GM12872 (cell line): ENCODE results near the gene CLDN24.

ENCODE experiments used
- TF ChIP-seq, protein P1 (sequence below): IDR thresholded peaks from 3 replicates; pipeline ENCODE4 v1.5.1; 2011; ENCODE audit warnings: low read depth, mild to moderate bottlenecking, low read length, moderate library complexity; ENCODE audit not compliant: insufficient read depth

CLDN24 gene

DNA sequence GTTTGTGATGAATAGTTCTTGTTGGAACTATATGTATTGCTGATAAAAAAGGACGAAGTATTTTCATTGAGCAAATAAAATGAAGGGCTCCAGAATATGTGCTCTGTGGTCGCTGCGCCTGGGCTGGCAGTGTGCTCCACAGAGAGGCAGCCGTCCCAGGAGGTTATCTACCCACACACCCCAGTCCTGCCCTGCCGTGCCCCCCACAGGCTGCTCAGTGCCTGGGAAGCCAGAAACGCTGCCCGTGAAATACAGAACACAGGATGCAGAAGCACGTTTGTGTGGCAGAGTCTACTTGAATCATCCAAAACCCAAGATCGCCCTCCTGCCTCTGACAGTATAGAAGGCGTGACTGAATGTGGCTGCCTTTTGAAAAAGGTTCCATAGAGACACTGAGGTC, 3.6 kb downstream of the CLDN24 start:
- TF ChIP-seq, protein P1, sequence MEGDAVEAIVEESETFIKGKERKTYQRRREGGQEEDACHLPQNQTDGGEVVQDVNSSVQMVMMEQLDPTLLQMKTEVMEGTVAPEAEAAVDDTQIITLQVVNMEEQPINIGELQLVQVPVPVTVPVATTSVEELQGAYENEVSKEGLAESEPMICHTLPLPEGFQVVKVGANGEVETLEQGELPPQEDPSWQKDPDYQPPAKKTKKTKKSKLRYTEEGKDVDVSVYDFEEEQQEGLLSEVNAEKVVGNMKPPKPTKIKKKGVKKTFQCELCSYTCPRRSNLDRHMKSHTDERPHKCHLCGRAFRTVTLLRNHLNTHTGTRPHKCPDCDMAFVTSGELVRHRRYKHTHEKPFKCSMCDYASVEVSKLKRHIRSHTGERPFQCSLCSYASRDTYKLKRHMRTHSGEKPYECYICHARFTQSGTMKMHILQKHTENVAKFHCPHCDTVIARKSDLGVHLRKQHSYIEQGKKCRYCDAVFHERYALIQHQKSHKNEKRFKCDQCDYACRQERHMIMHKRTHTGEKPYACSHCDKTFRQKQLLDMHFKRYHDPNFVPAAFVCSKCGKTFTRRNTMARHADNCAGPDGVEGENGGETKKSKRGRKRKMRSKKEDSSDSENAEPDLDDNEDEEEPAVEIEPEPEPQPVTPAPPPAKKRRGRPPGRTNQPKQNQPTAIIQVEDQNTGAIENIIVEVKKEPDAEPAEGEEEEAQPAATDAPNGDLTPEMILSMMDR: no peak

DNA sequence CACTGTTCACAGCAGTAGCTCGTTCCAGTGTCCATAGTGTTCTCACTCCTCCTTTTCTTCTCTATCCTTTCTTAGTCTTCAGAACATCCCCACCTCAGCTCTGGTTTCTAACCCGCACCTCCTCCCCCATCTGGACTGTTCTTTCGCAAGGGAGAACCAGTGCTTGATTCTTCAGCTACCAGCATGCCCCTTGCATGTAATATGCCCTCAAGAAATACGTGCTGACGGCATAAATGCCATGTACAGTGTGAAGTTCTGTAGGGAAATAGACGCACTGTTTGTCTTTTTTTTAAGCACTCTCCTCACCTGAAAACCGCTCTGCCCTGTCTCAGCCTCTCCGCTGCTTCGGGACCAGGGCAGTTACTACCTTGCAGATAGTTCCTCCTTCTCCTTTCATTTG, 7.4 kb downstream of the CLDN24 start:
- TF ChIP-seq, protein P1: no peak

DNA sequence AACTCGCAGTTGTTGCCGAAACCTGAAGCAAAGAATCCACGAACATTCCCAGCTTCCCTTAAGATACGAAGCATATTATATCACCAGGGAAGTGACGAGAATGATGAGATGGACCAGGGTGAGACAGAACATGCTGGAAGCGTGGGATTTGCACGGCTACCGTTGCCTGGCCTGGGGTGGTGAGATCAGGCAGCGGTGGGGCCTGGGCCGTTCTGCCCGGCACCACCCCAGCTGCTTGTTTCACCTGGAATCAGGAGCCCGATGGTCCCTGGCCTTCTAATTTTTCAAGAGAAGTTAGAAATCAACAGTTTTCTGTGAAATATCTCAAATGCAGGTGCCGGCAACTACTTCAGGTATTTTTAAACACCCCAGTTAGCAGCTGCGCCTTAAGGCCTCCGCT, 7.9 kb downstream of the CLDN24 start:
- TF ChIP-seq, protein P1: no peak

DNA sequence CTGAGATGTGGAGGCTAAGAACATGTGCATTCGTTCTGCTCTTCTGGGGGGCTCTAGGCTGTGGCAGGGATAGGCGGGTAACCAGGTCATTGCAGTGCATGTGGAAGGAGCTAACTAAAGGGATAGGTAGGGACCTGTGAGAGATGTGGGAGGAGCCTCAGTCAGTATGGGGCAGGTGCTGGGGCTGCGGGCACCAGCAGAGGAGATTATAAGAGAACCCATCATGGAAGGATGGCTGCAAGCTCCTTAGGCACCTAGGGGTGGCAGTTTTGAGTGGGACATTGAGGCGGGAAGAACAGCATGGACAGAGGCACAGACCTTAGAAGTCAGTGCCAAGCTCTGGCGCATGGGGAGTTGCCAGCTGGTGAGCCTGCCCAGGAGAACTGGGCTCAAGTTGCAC, 9.4 kb downstream of the CLDN24 start:
- TF ChIP-seq, protein P1: no peak

DNA sequence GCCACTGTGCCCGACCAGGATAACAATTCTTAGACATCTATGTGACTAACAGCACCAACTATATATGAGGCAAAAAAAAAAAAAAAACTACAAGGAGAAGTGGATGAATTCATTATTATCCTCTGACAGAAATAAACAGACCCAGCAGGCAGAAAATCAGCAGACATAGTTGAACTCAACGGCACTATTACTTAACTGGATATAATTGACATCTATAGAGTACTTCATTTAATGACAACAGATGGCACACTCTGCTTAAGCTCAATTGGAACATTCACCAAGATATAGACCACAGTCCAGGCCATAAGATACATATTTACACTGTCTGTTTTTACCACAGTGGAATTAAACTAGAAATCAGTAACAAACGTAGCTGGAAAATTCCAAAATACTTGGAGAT, 15.4 kb downstream of the CLDN24 start:
- TF ChIP-seq, protein P1: no peak

DNA sequence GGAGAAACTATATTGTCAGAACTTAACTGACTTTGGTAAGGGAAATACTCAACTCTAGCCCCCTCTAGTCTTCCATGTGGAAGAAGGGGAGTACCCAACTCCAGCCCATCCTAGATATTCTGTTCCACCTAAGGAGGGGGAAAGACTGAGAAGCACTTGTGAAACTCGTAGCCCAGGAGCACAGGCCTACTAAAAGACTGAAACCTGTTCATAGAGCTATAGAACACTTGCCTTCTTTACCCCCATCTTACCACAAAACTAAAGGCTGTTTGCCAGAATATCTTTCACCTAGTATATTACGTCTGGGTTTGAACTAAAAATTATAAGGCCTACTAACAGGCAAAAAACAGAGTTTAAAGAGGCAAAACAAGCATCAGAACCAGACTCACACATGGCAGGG, 17.7 kb downstream of the CLDN24 start:
- TF ChIP-seq, protein P1: no peak

DNA sequence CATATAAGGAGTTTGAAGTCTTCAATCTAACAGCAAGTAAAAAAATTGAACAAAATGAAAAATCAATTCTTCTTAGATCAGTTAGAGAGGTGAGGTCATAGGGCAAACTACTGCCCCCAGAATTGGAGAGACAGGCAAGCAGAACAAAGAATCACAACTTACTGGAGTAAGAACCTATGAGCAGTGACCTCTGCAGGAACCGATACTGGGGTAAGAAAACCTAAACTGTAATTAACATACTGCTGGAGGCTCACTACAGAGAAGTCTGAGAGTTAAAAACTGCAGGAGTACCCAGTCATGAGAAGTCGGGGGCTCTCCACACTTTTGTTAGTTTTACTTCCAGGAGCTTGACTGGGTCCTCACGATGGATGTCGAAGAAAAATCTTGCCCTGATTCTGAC, 18.2 kb downstream of the CLDN24 start:
- TF ChIP-seq, protein P1: no peak

DNA sequence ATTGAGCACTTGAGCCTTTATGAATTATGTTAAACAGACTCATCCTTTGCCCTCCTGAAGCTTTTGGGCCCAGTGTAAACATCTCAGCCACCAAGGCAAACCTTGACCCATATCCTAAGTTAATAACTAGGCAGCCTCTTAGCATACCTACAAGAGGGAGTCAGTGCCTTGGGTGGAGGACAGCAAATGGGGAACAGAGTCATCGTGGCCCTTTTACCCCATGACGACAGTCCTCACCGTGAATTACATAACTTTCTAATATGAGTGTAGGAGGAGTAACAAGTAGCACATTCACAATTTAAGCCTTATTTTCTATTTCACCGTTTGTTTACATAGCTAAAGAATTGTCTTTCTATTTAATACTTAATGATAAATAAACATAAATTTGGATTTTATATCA, 18.9 kb downstream of the CLDN24 start:
- TF ChIP-seq, protein P1: no peak
